ENCODE data around the gene DOCK10.

DOCK10 gene

GRCh38 chr2:224753743-224754540 is 288.3 kb downstream of the DOCK10 start:
- no peak for DNase-seq

- DNase-seq, result no peak
These were observed 290.1 kb downstream of the DOCK10 start for GRCh38 chr2:224751996-224752698.

- DNase-seq, result no peak
These were observed 293.1 kb downstream of the DOCK10 start for GRCh38 chr2:224749136-224749535.

- DNase-seq, result no peak
These were observed 294.5 kb downstream of the DOCK10 start for GRCh38 chr2:224747765-224748164.

- no peak for DNase-seq
These were observed 306.0 kb downstream of the DOCK10 start for GRCh38 chr2:224736227-224736626.

GRCh38 chr2:224734949-224735348 is 307.3 kb downstream of the DOCK10 start:
- DNase-seq, result no peak

- DNase-seq, result no peak
These were observed 310.6 kb downstream of the DOCK10 start for GRCh38 chr2:224731665-224732064.

- DNase-seq, result no peak
These were observed 312.8 kb downstream of the DOCK10 start for GRCh38 chr2:224729435-224729834.

- no peak for DNase-seq
These were observed 317.9 kb downstream of the DOCK10 start for GRCh38 chr2:224724331-224724730.

GRCh38 chr2:224723586-224724217 is 318.6 kb downstream of the DOCK10 start:
- no peak for DNase-seq

- no peak for DNase-seq
These were observed 319.5 kb downstream of the DOCK10 start for GRCh38 chr2:224722770-224723169.

- no peak for DNase-seq
These were observed 320.0 kb downstream of the DOCK10 start for GRCh38 chr2:224722250-224722649.

- no peak for DNase-seq
These were observed 325.3 kb downstream of the DOCK10 start for GRCh38 chr2:224716921-224717320.

- no peak for DNase-seq
These were observed 326.1 kb downstream of the DOCK10 start, which contains the start of gene CCDC195 for GRCh38 chr2:224716201-224716600. Gene CCDC195, minus strand, starts transcription at chr2:224716365. Its CDS starts 0 bp downstream, at chr2:224716365.
